Sigmoid colon (tissue), 7 donors: ENCODE results near the gene PRKCA. TPM values are rescaled to one million over a fixed set of nuclear protein-coding genes. Genes with fewer than 3 reads are reported as not detected.

Experiments used
- DNase-seq: peaks from one replicate; pipeline ENCODE4 v3.0.0-alpha.2; 2019
- H3K27ac ChIP-seq, 4 donors: fragments of 200-600 bp; sonication (generic); one replicate each; pipeline ENCODE4 v1.5.1; 2016 to 2019; ENCODE audit warnings: mild to moderate bottlenecking in 1 of 4
- H3K27me3 ChIP-seq, 3 donors: fragments of 200-600 bp; sonication (generic); one replicate each; pipeline ENCODE4 v1.5.1; 2019; ENCODE audit warnings: mild to moderate bottlenecking in 1 of 3
- H3K36me3 ChIP-seq, 4 donors: fragments of 200-600 bp; sonication (generic); one replicate each; pipeline ENCODE4 v1.5.1; 2016 to 2019
- H3K4me1 ChIP-seq, 4 donors: fragments of 200-600 bp; sonication (generic); one replicate each; pipeline ENCODE4 v1.5.1; 2017 to 2019
- H3K4me3 ChIP-seq, 4 donors: fragments of 200-600 bp; sonication (generic); one replicate each; pipeline ENCODE4 v1.5.1; 2017 to 2019; ENCODE audit warnings: mild to moderate bottlenecking in 2 of 4, moderate library complexity in 1 of 4
- H3K9me3 ChIP-seq, 4 donors: fragments of 200-600 bp in 3 of 4; sonication (generic) in 3 of 4; one replicate each; pipeline versions ENCODE4 v1.5.1 to v1.6.1; 2013 to 2019
- CTCF ChIP-seq, 4 experiments: fragments of 450-650 bp in 3 of 4; fragments of 200-600 bp in 1 of 4; IDR thresholded peaks; one replicate each; pipeline ENCODE4 v1.5.1; 2016 to 2019; ENCODE audit warnings: antibody characterized with exemption in 4 of 4, mild to moderate bottlenecking in 3 of 4, moderate library complexity in 2 of 4
- EP300 ChIP-seq, 4 donors: sonication (generic); formaldehyde crosslinking; IDR thresholded peaks; one replicate each; pipeline ENCODE4 v1.6.1; 2017; ENCODE audit warnings: antibody characterized with exemption in 4 of 4
- POLR2A ChIP-seq, 2 donors: fragments of 450-650 bp; IDR thresholded peaks; one replicate each; pipeline ENCODE4 v1.6.1; 2016; ENCODE audit warnings: antibody characterized with exemption in 2 of 2, mild to moderate bottlenecking in 2 of 2, moderate library complexity in 2 of 2
- POLR2AphosphoS5 ChIP-seq, 4 donors: sonication (generic); formaldehyde crosslinking; IDR thresholded peaks; one replicate each; pipeline ENCODE4 v1.6.1; 2017; ENCODE audit warnings: antibody characterized with exemption in 4 of 4
- WGBS, 2 donors: extraction: QIAGEN DNeasy Blood & Tissue Kit; methylation state at CpG; one replicate each; pipeline ENCODE4 v1.1.7; 2013; 5-methylcytosine and 5-hydroxymethylcytosine counted together
- intact Hi-C: fragments of 100-400 bp; cut with DNase I; formaldehyde crosslinking; loops from one replicate; pipeline ENCODE4 v1.15.1; 2023
- polyA plus RNA-seq, 3 donors: library from polyadenylated mRNA; stranded (reverse); fragments of 200-250 nt; gene quantifications; one replicate each; pipeline ENCODE4 v1.2.3, GENCODE V29; 2013
- total RNA-seq, 4 donors: library from RNA; depleted of rRNA; stranded (reverse); fragments of >200 nt; gene quantifications; one replicate each; pipeline ENCODE4 v1.1.0, GENCODE V29; 2016
- donor health status: healthy with polysubstance abuse.
- donor health status: Bipolar disorder and iron deficiency.
- donor health status: healthy.

PRKCA gene
- total and polyA plus RNA-seq, 7 donors = 6.6 to 58.4 (median 42.6) TPM

- H3K27ac ChIP-seq = no peak overlapping the region
- H3K4me3 ChIP-seq = no peak overlapping the region
- H3K9me3 ChIP-seq = no peaks in the 10 kb centered on the region
- H3K4me1 ChIP-seq = no peaks in the 10 kb centered on the region
- TF ChIP-seq POLR2AphosphoS5 (IDR thresholded peaks at IDR 0.05) (no peak), POLR2A (IDR thresholded peaks at IDR 0.05) (no peak), EP300 (IDR thresholded peaks at IDR 0.05) (no peak)
- WGBS, 2 donors = 55 to 71% methylated on average over 3 to 4 of the region's 4 CpGs
- H3K36me3 ChIP-seq = no peaks in the 10 kb centered on the region
- no peak for DNase-seq
- intact Hi-C loops = no loop called here
- peaks cover 0 to 16% (median under 1%) of the 10 kb centered on the region in 3 donors for H3K27me3 ChIP-seq
Measured at GRCh38 chr17:66841744-66842143, 539.3 kb downstream of the PRKCA start.

- H3K4me1 ChIP-seq = no peaks in the 10 kb centered on the region
- H3K27me3 ChIP-seq = peaks cover 0 to 11% (median 0%) of the 10 kb centered on the region in 3 donors
- H3K9me3 ChIP-seq = no peaks in the 10 kb centered on the region
- H3K4me3 ChIP-seq = no peak overlapping the region
- H3K27ac ChIP-seq = no peak overlapping the region
- no peak for TF ChIP-seq CTCF (IDR thresholded peaks at IDR 0.05)
- no peak for TF ChIP-seq POLR2A (IDR thresholded peaks at IDR 0.05)
- TF ChIP-seq POLR2AphosphoS5 (IDR thresholded peaks at IDR 0.05) = no peak
- no peak for TF ChIP-seq EP300 (IDR thresholded peaks at IDR 0.05)
- H3K36me3 ChIP-seq = no peaks in the 10 kb centered on the region
- 74 to 78% methylated on average over 5 of the region's 5 CpGs for WGBS, 2 donors
- intact Hi-C loops = no loop called here
- DNase-seq = no peak
Measured at GRCh38 chr17:66842505-66842904, 540.1 kb downstream of the PRKCA start.

- WGBS, 2 donors = 95 to 97% methylated on average over 3 of the region's 3 CpGs
- intact Hi-C loops = no loop called here
- Histone ChIP-seq H3K4me1 (no peaks in the 10 kb centered on the region), H3K9me3 (no peaks in the 10 kb centered on the region), H3K27me3 (peaks cover 0 to 6% (median 0%) of the 10 kb centered on the region in 3 donors), H3K4me3 (no peak overlapping the region), H3K36me3 (no peaks in the 10 kb centered on the region), H3K27ac (no peak overlapping the region)
- no peak for TF ChIP-seq EP300 (IDR thresholded peaks at IDR 0.05)
- TF ChIP-seq CTCF (IDR thresholded peaks at IDR 0.05) = no peak
- TF ChIP-seq POLR2A (IDR thresholded peaks at IDR 0.05) = no peak
- TF ChIP-seq POLR2AphosphoS5 (IDR thresholded peaks at IDR 0.05) = no peak
- no peak for DNase-seq
Measured at GRCh38 chr17:66842959-66843358, 540.5 kb downstream of the PRKCA start.

- Histone ChIP-seq H3K27ac (no peak overlapping the region), H3K4me3 (no peak overlapping the region), H3K9me3 (no peaks in the 10 kb centered on the region), H3K36me3 (no peaks in the 10 kb centered on the region), H3K27me3 (peaks cover 0 to 6% (median 0%) of the 10 kb centered on the region in 3 donors), H3K4me1 (no peaks in the 10 kb centered on the region)
- TF ChIP-seq POLR2A (IDR thresholded peaks at IDR 0.05) = no peak
- TF ChIP-seq EP300 (IDR thresholded peaks at IDR 0.05) = no peak
- TF ChIP-seq POLR2AphosphoS5 (IDR thresholded peaks at IDR 0.05) = no peak
- no peak for TF ChIP-seq CTCF (IDR thresholded peaks at IDR 0.05)
- no peak for DNase-seq
- 64 to 80% methylated on average over 4 of the region's 4 CpGs for WGBS, 2 donors
- intact Hi-C loops = no loop called here
Measured at GRCh38 chr17:66843627-66844026, 541.2 kb downstream of the PRKCA start.

- no peaks in the 10 kb centered on the region for H3K9me3 ChIP-seq
- 63 to 87% methylated on average over 3 of the region's 3 CpGs for WGBS, 2 donors
- H3K27me3 ChIP-seq = no peaks in the 10 kb centered on the region
- H3K4me3 ChIP-seq = no peak overlapping the region
- intact Hi-C loops = no loop called here
- no peak for TF ChIP-seq POLR2AphosphoS5 (IDR thresholded peaks at IDR 0.05)
- no peak for TF ChIP-seq POLR2A (IDR thresholded peaks at IDR 0.05)
- no peak for TF ChIP-seq EP300 (IDR thresholded peaks at IDR 0.05)
- TF ChIP-seq CTCF (IDR thresholded peaks at IDR 0.05) = no peak
- H3K27ac ChIP-seq = no peak overlapping the region
- no peaks in the 10 kb centered on the region for H3K4me1 ChIP-seq
- DNase-seq = no peak
- H3K36me3 ChIP-seq = no peaks in the 10 kb centered on the region
Measured at GRCh38 chr17:66847704-66848103, 545.3 kb downstream of the PRKCA start.
